ENCODE results near the gene UNC93B1. TPM values are rescaled to one million over a fixed set of nuclear protein-coding genes. Genes with fewer than 3 reads are reported as not detected.
A peak's percentile ranks its signal among the peaks of the same experiment; 100 is the strongest.
"Not testable (repeated sequence)": the region's sequence is repeated elsewhere in the genome, so short reads cannot be mapped to it uniquely, and the experiment has no call there.

Gene UNC93B1
- total RNA-seq, 1 experiment from 2014 or later: not detected

- H3K4me1 ChIP-seq; H3K4me3 ChIP-seq; H3K27me3 ChIP-seq; H3K27ac ChIP-seq; H3K9me3 ChIP-seq (replicated peaks); DNase-seq; H3K36me3 ChIP-seq: not testable (repeated sequence)
These were observed 21.5 kb downstream of the UNC93B1 start for GRCh38 chr11:67982255-67982857.

- H3K9me3 ChIP-seq (replicated peaks); H3K4me1 ChIP-seq; H3K4me3 ChIP-seq; H3K36me3 ChIP-seq; H3K27me3 ChIP-seq; H3K27ac ChIP-seq; DNase-seq: not testable (repeated sequence)
These were observed 22.7 kb downstream of the UNC93B1 start for GRCh38 chr11:67981226-67981625.

GRCh38 chr11:67978766-67979418 lies 25.0 kb downstream of the UNC93B1 start:
- H3K27ac ChIP-seq; DNase-seq; H3K4me3 ChIP-seq; H3K27me3 ChIP-seq; H3K9me3 ChIP-seq (replicated peaks); H3K36me3 ChIP-seq; H3K4me1 ChIP-seq: not testable (repeated sequence)

- H3K4me1 ChIP-seq; H3K27me3 ChIP-seq; H3K36me3 ChIP-seq; H3K9me3 ChIP-seq (replicated peaks); DNase-seq; H3K27ac ChIP-seq; H3K4me3 ChIP-seq: not testable (repeated sequence)
These were observed 29.2 kb downstream of the UNC93B1 start for GRCh38 chr11:67974746-67975145.

- H3K4me3 ChIP-seq; H3K9me3 ChIP-seq (replicated peaks); H3K4me1 ChIP-seq; DNase-seq; H3K27ac ChIP-seq; H3K36me3 ChIP-seq; H3K27me3 ChIP-seq: not testable (repeated sequence)
These were observed 38.0 kb downstream of the UNC93B1 start for GRCh38 chr11:67965830-67966348.

GRCh38 chr11:67964746-67965145 lies 39.2 kb downstream of the UNC93B1 start:
- not testable (repeated sequence) for H3K4me3 ChIP-seq; DNase-seq; H3K36me3 ChIP-seq; H3K4me1 ChIP-seq; H3K27ac ChIP-seq; H3K9me3 ChIP-seq (replicated peaks); H3K27me3 ChIP-seq

GRCh38 chr11:67963879-67964278 lies 40.0 kb downstream of the UNC93B1 start:
- DNase-seq; H3K27ac ChIP-seq; H3K36me3 ChIP-seq; H3K9me3 ChIP-seq (replicated peaks); H3K4me3 ChIP-seq; H3K4me1 ChIP-seq; H3K27me3 ChIP-seq: not testable (repeated sequence)

- not testable (repeated sequence) for H3K36me3 ChIP-seq; H3K27me3 ChIP-seq; H3K4me3 ChIP-seq; H3K27ac ChIP-seq; DNase-seq; H3K9me3 ChIP-seq (replicated peaks); H3K4me1 ChIP-seq
These were observed 40.7 kb downstream of the UNC93B1 start for GRCh38 chr11:67963217-67963616.

- peak overlapping the region; percentile 50 for H3K27ac ChIP-seq
- H3K4me1 ChIP-seq; H3K27me3 ChIP-seq; H3K36me3 ChIP-seq; H3K9me3 ChIP-seq (replicated peaks): not testable (repeated sequence)
- DNase-seq: peak; percentile 83 to 91
- peak overlapping the region; percentile 57 for H3K4me3 ChIP-seq
These were observed 47.7 kb downstream of the UNC93B1 start for GRCh38 chr11:67956236-67956635.

- H3K27me3 ChIP-seq; H3K4me1 ChIP-seq; H3K9me3 ChIP-seq (replicated peaks); H3K36me3 ChIP-seq: not testable (repeated sequence)
- DNase-seq: peak; percentile 51 to 79
- Histone ChIP-seq H3K27ac (peak overlapping the region; percentile 50), H3K4me3 (peak overlapping the region; percentile 57)
These were observed 48.4 kb downstream of the UNC93B1 start for GRCh38 chr11:67955461-67956007.

GRCh38 chr11:67954971-67955370 lies 48.9 kb downstream of the UNC93B1 start:
- not testable (repeated sequence) for H3K4me1 ChIP-seq; DNase-seq; H3K4me3 ChIP-seq; H3K27ac ChIP-seq; H3K9me3 ChIP-seq (replicated peaks); H3K27me3 ChIP-seq; H3K36me3 ChIP-seq

- not testable (repeated sequence) for H3K9me3 ChIP-seq (replicated peaks); DNase-seq; H3K4me3 ChIP-seq; H3K27me3 ChIP-seq; H3K4me1 ChIP-seq; H3K36me3 ChIP-seq; H3K27ac ChIP-seq
These were observed 49.6 kb downstream of the UNC93B1 start for GRCh38 chr11:67954251-67954650.

- H3K27ac ChIP-seq; H3K9me3 ChIP-seq (replicated peaks); H3K4me3 ChIP-seq; H3K4me1 ChIP-seq; DNase-seq; H3K27me3 ChIP-seq; H3K36me3 ChIP-seq: not testable (repeated sequence)
These were observed 53.2 kb downstream of the UNC93B1 start for GRCh38 chr11:67950705-67951104.

GRCh38 chr11:67947785-67948184 lies 56.1 kb downstream of the UNC93B1 start:
- H3K36me3 ChIP-seq; H3K4me1 ChIP-seq; H3K9me3 ChIP-seq (replicated peaks); H3K27ac ChIP-seq; H3K4me3 ChIP-seq; DNase-seq; H3K27me3 ChIP-seq: not testable (repeated sequence)

GRCh38 chr11:67946403-67946802 lies 57.5 kb downstream of the UNC93B1 start:
- not testable (repeated sequence) for H3K36me3 ChIP-seq; H3K27me3 ChIP-seq; H3K4me1 ChIP-seq; H3K9me3 ChIP-seq (replicated peaks); DNase-seq; H3K27ac ChIP-seq; H3K4me3 ChIP-seq

GRCh38 chr11:67943406-67943805 lies 60.5 kb downstream of the UNC93B1 start:
- DNase-seq; H3K27ac ChIP-seq; H3K27me3 ChIP-seq; H3K4me3 ChIP-seq; H3K36me3 ChIP-seq; H3K4me1 ChIP-seq; H3K9me3 ChIP-seq (replicated peaks): not testable (repeated sequence)
